OCI-LY7 (cell line): ENCODE results near the gene RFESD. TPM values are rescaled to one million over a fixed set of nuclear protein-coding genes. Genes with fewer than 3 reads are reported as not detected.

Source experiments
- BruUV-seq: library from RNA; stranded (reverse); fragments of 400-500 nt; replicated peaks from 2 replicates; lab custom pipeline; 2021; lab: Mats Ljungman, UMichigan
- CTCF ChIA-PET: fragments of 300-600 bp; sonication (Branson Sonifier 250); formaldehyde crosslinking; loops from one replicate; lab custom pipeline; 2022; ENCODE audit warnings: antibody characterized with exemption; ENCODE audit not compliant: unreplicated experiment; lab: Charles Lee
- POLR2A ChIA-PET: fragments of 300-600 bp; sonication (Branson Sonifier 250); formaldehyde crosslinking; loops from one replicate; lab custom pipeline; 2022; ENCODE audit warnings: antibody characterized with exemption; lab: Charles Lee
- DNase-seq: peaks from one replicate; pipeline ENCODE4 v3.0.0-alpha.2; 2015; ENCODE audit warnings: low spot score
- H2AFZ ChIP-seq: fragments of 200-600 bp; sonication (generic), shearing (Covaris generic); 2 replicates; pipeline ENCODE4 v1.6.1; 2014; ENCODE audit warnings: mild to moderate bottlenecking, antibody characterized with exemption, low read length, moderate library complexity
- H3K27ac ChIP-seq: fragments of 200-600 bp; sonication (generic); 2 replicates; pipeline ENCODE4 v1.5.1; 2014; ENCODE audit warnings: mixed run types, low read depth, mild to moderate bottlenecking, moderate library complexity, low read length, inconsistent platforms; ENCODE audit not compliant: poor library complexity, severe bottlenecking
- H3K36me3 ChIP-seq: fragments of 200-600 bp; sonication (generic); 2 replicates; pipeline ENCODE4 v1.6.1; 2014; ENCODE audit warnings: mild to moderate bottlenecking, antibody characterized with exemption, low read length, moderate library complexity, mixed read lengths; ENCODE audit not compliant: insufficient read depth
- H3K4me1 ChIP-seq: fragments of 200-600 bp; sonication (generic); 2 replicates; pipeline ENCODE4 v1.5.1; 2014; ENCODE audit warnings: mild to moderate bottlenecking, low read length; ENCODE audit not compliant: insufficient read depth, poor library complexity, severe bottlenecking
- H3K4me2 ChIP-seq: fragments of 200-600 bp; sonication (generic); 2 replicates; pipeline ENCODE4 v1.6.1; 2014; ENCODE audit warnings: mild to moderate bottlenecking, low read length
- H3K4me3 ChIP-seq: fragments of 200-600 bp; sonication (generic); 2 replicates; pipeline ENCODE4 v1.5.1; 2014; ENCODE audit warnings: mild to moderate bottlenecking, low read depth, low read length; ENCODE audit not compliant: poor library complexity, severe bottlenecking
- H3K79me2 ChIP-seq: fragments of 200-600 bp; sonication (generic); 2 replicates; pipeline ENCODE4 v1.6.1; 2016; ENCODE audit warnings: low read depth, mild to moderate bottlenecking, low read length, moderate library complexity, mixed read lengths; ENCODE audit not compliant: insufficient read depth
- H3K9me2 ChIP-seq: fragments of 200-600 bp; sonication (generic); 2 replicates; pipeline ENCODE4 v1.6.1; 2016; ENCODE audit warnings: mild to moderate bottlenecking, low read length, mixed read lengths; ENCODE audit not compliant: insufficient read depth
- H3K9me3 ChIP-seq: fragments of 200-600 bp; sonication (generic); 2 replicates; pipeline ENCODE4 v1.6.1; 2014; ENCODE audit warnings: mild to moderate bottlenecking, mixed run types, low read length, mixed read lengths
- H4K20me1 ChIP-seq: fragments of 200-600 bp; sonication (generic); 2 replicates; pipeline ENCODE4 v1.6.1; 2014; ENCODE audit warnings: mild to moderate bottlenecking, antibody characterized with exemption, low read length, moderate library complexity, mixed read lengths; ENCODE audit not compliant: insufficient read depth
- EZH2phosphoT487 ChIP-seq: fragments of 200-600 bp; sonication (generic); IDR thresholded peaks from 2 replicates; pipeline ENCODE4 v1.6.1; 2018; ENCODE audit warnings: low read depth, borderline replicate concordance, mild to moderate bottlenecking, mixed run types, antibody characterized with exemption, low read length, moderate library complexity, mixed read lengths
- intact Hi-C: fragments of 100-400 bp; cut with micrococcal nuclease; formaldehyde crosslinking; loops from one replicate; pipeline ENCODE4 v1.10.0; 2022; ENCODE audit not compliant: unreplicated experiment
- total RNA-seq, 2 experiments: library from RNA; depleted of rRNA in 1 of 2; stranded (reverse); fragments of >200 nt in 1 of 2; shearing (Covaris generic) in 1 of 2; gene quantifications; 2 replicates each; pipeline ENCODE4 v1.2.3, GENCODE V29; 2014 to 2022

The RFESD gene
- total RNA-seq, 2 experiments from 2014 or later = 7.6 TPM

- no peak overlapping the region for H3K4me3 ChIP-seq
- H3K27ac ChIP-seq = no peak overlapping the region
- intact Hi-C loops = no loop called here
- H3K36me3 ChIP-seq = no peaks in the 10 kb centered on the region
- H4K20me1 ChIP-seq = no peaks in the 10 kb centered on the region
- H3K4me2 ChIP-seq = no peak overlapping the region
- BruUV-seq = no TSS peak
- no peak for DNase-seq
- no peak overlapping the region for H2AFZ ChIP-seq
- no peak for TF ChIP-seq EZH2phosphoT487
- ChIA-PET CTCF (no interaction called here), POLR2A (no interaction called here)
- no peaks in the 10 kb centered on the region for H3K9me3 ChIP-seq
- no peaks in the 10 kb centered on the region for H3K9me2 ChIP-seq
- no peaks in the 10 kb centered on the region for H3K79me2 ChIP-seq
- H3K4me1 ChIP-seq = no peaks in the 10 kb centered on the region
Observed at GRCh38 chr5:95707055-95707454, 60.5 kb downstream of the RFESD start.

Other genes starting within 250 kb of the RFESD start
- gene SKIC3, start 91.8 kb upstream of the RFESD start, total RNA-seq (2014; rRNA removed; shearing (Covaris generic)) = 53.0 and 55.4 TPM in 2 replicates
- gene SKIC3, start 91.8 kb upstream of the RFESD start, total RNA-seq (2022) = 73.9 and 81.2 TPM in 2 replicates
- 4.1 and 5.9 TPM in 2 replicates for gene ARSK, start 91.7 kb upstream of the RFESD start, total RNA-seq (2014; rRNA removed; shearing (Covaris generic))
- gene ARSK, start 91.7 kb upstream of the RFESD start, total RNA-seq (2022) = 5.2 and 6.8 TPM in 2 replicates
- not detected in 2 replicates for gene GPR150, start 26.7 kb upstream of the RFESD start, total RNA-seq (2014; rRNA removed; shearing (Covaris generic))
- gene GPR150, start 26.7 kb upstream of the RFESD start, total RNA-seq (2022) = not detected in 2 replicates
- gene SPATA9, start 36.2 kb downstream of the RFESD start, total RNA-seq (2014; rRNA removed; shearing (Covaris generic)) = not detected in 2 replicates
- not detected in 2 replicates for gene SPATA9, start 36.2 kb downstream of the RFESD start, total RNA-seq (2022)
- gene RHOBTB3, start 84.6 kb downstream of the RFESD start, total RNA-seq (2014; rRNA removed; shearing (Covaris generic)) = 0.93 and 4.0 TPM in 2 replicates
- gene RHOBTB3, start 84.6 kb downstream of the RFESD start, total RNA-seq (2022) = 0.51 and 0.81 TPM in 2 replicates
- gene GLRX, start 175.9 kb downstream of the RFESD start, total RNA-seq (2014; rRNA removed; shearing (Covaris generic)) = 26.7 and 80.5 TPM in 2 replicates
- 49.3 and 52.9 TPM in 2 replicates for gene GLRX, start 175.9 kb downstream of the RFESD start, total RNA-seq (2022)